Urinary bladder (tissue), 4 donors: ENCODE measurements around the gene ARHGAP35. TPM values are rescaled to one million over a fixed set of nuclear protein-coding genes. Genes with fewer than 3 reads are reported as not detected.
A peak's percentile ranks its signal among the peaks of the same experiment; 100 is the strongest.
"Not testable (repeated sequence)": the region's sequence is repeated elsewhere in the genome, so short reads cannot be mapped to it uniquely, and the experiment has no call there.

Experiments used
- DNase-seq: peaks from one replicate; pipeline ENCODE4 v3.0.0-alpha.2; 2015; ENCODE audit errors: extremely low spot score
- H3K27ac ChIP-seq: one replicate; pipeline ENCODE4 v1.5.1; 2013; ENCODE audit warnings: low read depth, mild to moderate bottlenecking, moderate library complexity
- H3K36me3 ChIP-seq: one replicate; pipeline ENCODE4 v1.6.1; 2013; ENCODE audit warnings: mild to moderate bottlenecking, moderate library complexity; ENCODE audit not compliant: insufficient read depth
- H3K4me1 ChIP-seq: one replicate; pipeline ENCODE4 v1.6.1; 2013; ENCODE audit warnings: mild to moderate bottlenecking, moderate library complexity; ENCODE audit not compliant: insufficient read depth
- H3K4me3 ChIP-seq: one replicate; pipeline ENCODE4 v1.5.1; 2013; ENCODE audit warnings: low read depth, low read length
- WGBS: extraction: QIAGEN DNeasy Blood & Tissue Kit; methylation state at CpG from one replicate; pipeline ENCODE4 v1.1.7; 2013; 5-methylcytosine and 5-hydroxymethylcytosine counted together
- polyA plus RNA-seq: library from polyadenylated mRNA; stranded (reverse); fragments of 200-250 nt; gene quantifications from one replicate; pipeline ENCODE4 v1.2.3, GENCODE V29; 2013
- total RNA-seq: library from RNA; depleted of rRNA; stranded (reverse); fragments of >200 nt; gene quantifications from one replicate; pipeline ENCODE4 v1.2.3, GENCODE V29; 2014
- donor health status: healthy with polysubstance abuse.
- donor health status: healthy.

The ARHGAP35 gene
- total and polyA plus RNA-seq, 2 donors, result 28.3 to 33.0 TPM

DNA sequence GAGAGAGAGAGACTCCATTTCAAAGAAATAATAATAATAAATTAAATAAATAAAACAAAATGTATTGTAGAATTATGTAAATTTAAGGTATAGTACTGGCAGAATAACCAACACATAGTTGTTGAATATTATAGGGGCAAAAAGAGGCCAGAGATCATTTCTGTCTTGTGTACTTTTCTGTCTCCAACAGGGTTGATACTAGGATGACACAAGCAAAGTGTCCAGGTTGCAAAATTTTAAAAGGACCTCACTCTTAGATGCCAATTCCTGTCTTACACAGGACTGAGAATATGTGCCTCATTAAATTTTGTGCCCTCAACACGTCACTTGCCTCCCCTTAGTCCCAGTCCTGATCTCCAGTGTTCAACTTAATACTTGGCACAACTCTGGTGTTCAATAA, 8.0 kb upstream of the ARHGAP35 start:
- DNase-seq, result no peak
- Histone ChIP-seq H3K36me3 (no peaks in the 10 kb centered on the region), H3K4me1 (no peaks in the 10 kb centered on the region), H3K4me3 (no peak overlapping the region), H3K27ac (no peak overlapping the region)
- 74% methylated on average over 1 of the region's 1 CpG for WGBS

DNA sequence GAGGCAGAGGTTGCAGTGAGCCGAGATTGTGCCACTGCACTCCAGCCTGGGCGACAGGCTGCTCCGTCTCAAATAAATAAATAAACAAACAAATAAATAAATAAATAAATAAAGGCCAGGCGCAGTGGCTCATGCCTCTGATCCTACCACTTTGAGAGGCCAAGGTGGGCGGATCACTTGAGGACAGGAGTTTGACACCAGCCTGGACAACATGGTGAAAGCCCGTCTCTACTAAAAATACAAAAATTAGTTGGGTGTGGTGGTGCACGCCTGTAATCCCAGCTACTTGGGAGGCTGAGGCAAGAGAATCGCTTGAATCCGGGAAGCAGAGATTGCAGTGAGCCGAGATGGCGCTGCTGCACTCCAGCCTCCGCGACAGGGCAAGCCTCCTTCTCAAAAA, 6.1 kb upstream of the ARHGAP35 start:
- not testable (repeated sequence) for H3K4me1 ChIP-seq, DNase-seq, H3K27ac ChIP-seq, H3K4me3 ChIP-seq, H3K36me3 ChIP-seq
- WGBS, result 77% methylated on average over 13 of the region's 13 CpGs

- Histone ChIP-seq H3K4me1 (no peaks in the 10 kb centered on the region), H3K27ac (peak overlapping the region; percentile 81), H3K4me3 (no peak overlapping the region), H3K36me3 (no peaks in the 10 kb centered on the region)
- WGBS, result 5% methylated on average over 41 of the region's 41 CpGs
- peak; percentile 84 for DNase-seq
Observed at GRCh38 chr19:46856062-46857022, 4.5 kb upstream of the ARHGAP35 start.

DNA sequence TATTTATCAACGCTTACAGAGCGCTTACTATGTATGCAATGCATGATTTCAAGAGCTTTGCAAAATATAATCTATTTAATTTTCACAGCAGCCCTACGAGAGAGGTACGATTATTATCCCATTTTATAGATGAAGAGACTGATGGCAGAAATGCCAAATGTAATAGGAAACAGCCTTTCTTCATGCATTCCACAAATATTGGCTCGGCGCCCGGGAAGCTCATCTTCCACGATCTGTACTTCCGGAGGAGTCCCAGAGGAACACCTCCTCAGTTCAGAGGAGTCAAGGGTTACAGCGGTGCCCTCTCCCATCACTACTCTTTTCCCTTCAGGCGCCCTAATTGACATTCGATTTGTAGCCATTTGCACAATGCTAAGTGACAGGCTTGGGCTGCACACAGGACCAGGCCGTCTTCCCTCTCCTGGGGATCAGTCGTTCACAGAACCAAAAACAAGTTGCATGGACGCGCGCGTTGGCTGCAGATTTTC, 1.1 kb upstream of the ARHGAP35 start:
- Histone ChIP-seq H3K4me1 (peaks cover 2% of the 10 kb centered on the region), H3K4me3 (no peak overlapping the region), H3K27ac (no peak overlapping the region), H3K36me3 (no peaks in the 10 kb centered on the region)
- 9% methylated on average over 18 of the region's 18 CpGs for WGBS
- DNase-seq, result no peak

DNA sequence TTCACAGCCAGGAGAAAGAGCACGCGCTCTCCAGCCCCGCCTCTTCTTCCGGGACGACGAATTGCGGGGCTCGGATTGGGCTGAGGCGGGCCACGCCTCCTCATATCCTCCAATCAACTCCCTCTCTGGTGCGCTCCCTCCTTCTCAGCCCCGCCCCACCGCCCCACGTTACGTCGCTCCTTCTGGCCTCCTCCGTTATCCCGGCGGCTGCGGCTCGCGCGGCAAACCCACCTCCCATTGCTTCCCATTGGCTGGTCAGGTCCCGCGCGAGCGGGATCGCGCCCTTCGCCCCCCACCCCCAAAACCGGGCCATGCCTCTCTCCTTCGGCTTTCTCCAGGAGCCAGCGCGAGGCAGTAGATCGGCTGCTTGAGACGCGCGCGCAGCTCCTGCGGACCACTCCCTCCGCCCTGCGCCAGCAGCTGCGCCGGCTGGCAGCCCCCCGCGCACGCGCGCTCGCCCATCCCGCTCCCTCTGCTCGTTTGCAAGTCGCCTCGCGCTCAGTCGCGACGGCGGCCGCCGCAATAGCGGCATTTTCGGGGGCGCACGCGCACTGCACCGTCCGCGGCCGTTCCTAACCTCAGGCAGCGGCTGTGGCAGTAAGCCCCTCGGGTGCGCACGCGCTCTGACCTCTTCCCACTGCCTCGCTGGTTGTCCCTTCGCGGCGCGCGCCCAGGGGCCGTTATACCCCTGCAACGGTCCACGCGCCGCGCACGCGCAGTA, 512 bp upstream of the ARHGAP35 start:
- DNase-seq, result peak; percentile 97
- Histone ChIP-seq H3K4me3 (peak overlapping the region; percentile 96), H3K27ac (peak overlapping the region; percentile 88), H3K36me3 (no peaks in the 10 kb centered on the region), H3K4me1 (peaks cover 2% of the 10 kb centered on the region)
- under 1% methylated on average over 89 of the region's 89 CpGs for WGBS

DNA sequence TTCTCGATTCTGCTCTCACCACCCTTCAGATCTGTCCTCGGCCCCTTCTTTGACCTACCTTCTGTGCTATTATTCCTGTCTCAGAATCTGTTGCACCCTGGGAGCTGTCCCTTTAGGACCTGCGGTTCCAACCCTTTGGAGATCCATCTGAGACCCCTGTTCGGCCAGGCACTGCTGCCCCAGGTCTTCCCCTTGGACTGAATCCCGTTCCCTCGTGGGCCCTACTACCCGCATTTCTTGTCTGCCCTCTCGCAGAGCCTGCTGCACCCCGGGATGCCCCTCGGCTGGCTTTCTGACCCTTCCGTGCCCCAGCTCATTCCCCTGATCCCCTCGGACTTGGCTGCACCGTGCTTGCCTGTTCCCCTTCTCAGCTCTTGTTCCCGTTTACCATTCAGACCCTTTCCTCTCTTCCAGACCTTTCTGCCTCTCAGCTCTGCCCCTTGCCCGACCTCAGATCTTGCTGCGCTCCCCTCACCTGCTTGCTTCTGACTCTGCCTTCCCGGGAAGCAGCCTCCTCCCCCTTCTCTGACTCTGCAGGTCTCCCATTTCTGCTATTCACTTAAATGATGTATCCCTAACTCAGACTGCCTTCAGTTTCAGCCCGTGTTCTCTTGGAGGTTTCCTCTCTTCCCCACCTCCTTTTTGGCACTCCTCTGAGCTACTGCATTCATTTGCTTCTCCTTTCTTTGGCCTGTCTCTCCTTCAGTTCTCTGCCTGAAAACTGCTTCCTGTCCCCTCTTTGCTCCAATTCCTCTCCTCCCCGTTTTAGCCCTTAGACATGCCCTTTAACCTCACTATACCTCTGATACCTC, 1.1 kb downstream of the ARHGAP35 start:
- Histone ChIP-seq H3K27ac (no peak overlapping the region), H3K36me3 (no peaks in the 10 kb centered on the region), H3K4me3 (peak overlapping the region; percentile 96), H3K4me1 (peaks cover 2% of the 10 kb centered on the region)
- DNase-seq, result no peak
- WGBS, result under 1% methylated on average over 19 of the region's 19 CpGs

GRCh38 chr19:46862503-46862834, 1.7 kb downstream of the ARHGAP35 start:
- peak overlapping the region; percentile 96 for H3K4me3 ChIP-seq
- 7% methylated on average over 9 of the region's 9 CpGs for WGBS
- H3K36me3 ChIP-seq, result no peaks in the 10 kb centered on the region
- no peak overlapping the region for H3K27ac ChIP-seq
- no peak for DNase-seq
- peaks cover 2% of the 10 kb centered on the region for H3K4me1 ChIP-seq

DNA sequence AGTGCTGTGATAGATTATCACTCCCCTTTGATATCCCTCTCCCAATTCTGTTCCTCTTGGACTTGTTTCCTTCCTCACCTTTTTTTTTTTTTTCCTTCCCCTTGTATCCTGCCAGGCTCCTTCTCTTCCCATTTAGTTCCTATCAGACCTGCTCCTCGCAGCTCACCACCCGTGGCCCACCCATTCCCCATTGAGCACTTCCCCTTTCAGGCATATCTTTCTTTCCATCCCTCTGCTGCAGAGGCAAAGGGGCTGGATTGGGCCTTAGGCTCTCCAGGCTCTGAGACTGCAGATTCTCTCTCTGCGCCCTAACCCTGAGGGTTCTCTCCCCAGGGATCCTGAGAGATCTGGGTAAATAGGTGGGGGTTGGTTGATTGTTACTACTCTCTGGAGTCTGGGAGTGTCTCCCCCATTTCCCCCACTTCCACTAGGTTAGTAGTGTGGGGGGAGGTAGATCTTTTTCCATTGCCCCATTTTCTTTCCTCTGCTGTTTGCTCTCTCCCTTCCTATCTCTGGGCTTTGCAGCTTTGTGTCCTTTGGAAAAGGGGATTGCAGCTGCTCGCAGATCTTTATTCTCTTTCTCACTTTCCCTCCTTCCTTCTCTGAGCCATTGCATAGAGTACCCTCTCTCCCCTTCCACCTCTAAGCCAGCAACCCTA, 2.3 kb downstream of the ARHGAP35 start:
- DNase-seq, result no peak
- H3K36me3 ChIP-seq, result no peaks in the 10 kb centered on the region
- H3K4me1 ChIP-seq, result peaks cover 2% of the 10 kb centered on the region
- 43% methylated on average over 4 of the region's 4 CpGs for WGBS
- H3K4me3 ChIP-seq, result no peak overlapping the region
- no peak overlapping the region for H3K27ac ChIP-seq

DNA sequence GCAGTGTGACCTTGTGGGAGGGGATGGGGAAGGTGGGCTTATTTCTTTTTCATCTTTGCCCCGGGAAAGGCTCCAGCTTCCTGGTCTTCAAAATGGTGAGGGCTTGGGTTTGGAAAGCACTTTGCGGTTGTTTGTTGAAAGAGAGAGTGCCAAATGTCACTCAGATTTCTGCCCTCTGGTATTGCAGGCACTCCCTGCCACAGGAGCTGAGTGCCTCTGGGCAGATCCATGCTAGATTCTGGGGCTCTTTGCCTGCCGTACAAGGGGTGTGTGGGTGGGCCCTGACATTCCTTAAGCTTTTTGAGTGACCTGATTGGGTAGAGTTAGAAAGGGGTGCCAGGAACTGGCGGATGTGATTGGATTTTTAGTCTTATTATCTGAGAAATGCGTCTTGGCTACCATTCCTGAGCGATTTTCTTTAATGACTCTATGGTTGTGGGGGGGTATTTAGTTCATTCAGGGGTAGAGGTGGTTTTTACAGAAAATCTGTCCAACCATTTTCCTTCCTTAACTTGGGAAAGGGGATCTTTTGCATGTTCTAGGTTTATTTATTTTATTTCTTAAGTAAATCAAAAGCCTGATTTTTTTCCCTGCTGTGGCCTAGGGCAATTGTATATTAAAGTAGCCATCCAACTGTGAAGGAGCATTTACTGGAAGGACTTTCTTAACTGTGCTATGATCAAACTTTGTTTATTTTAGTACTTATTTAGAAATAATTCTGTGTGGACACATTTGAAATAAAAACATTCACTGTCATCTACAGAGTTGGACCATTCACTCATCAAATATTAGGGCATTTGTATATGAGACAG, 3.2 kb downstream of the ARHGAP35 start:
- peaks cover 2% of the 10 kb centered on the region for H3K4me1 ChIP-seq
- no peak overlapping the region for H3K4me3 ChIP-seq
- no peak overlapping the region for H3K27ac ChIP-seq
- no peak for DNase-seq
- 13% methylated on average over 6 of the region's 6 CpGs for WGBS
- H3K36me3 ChIP-seq, result no peaks in the 10 kb centered on the region

DNA sequence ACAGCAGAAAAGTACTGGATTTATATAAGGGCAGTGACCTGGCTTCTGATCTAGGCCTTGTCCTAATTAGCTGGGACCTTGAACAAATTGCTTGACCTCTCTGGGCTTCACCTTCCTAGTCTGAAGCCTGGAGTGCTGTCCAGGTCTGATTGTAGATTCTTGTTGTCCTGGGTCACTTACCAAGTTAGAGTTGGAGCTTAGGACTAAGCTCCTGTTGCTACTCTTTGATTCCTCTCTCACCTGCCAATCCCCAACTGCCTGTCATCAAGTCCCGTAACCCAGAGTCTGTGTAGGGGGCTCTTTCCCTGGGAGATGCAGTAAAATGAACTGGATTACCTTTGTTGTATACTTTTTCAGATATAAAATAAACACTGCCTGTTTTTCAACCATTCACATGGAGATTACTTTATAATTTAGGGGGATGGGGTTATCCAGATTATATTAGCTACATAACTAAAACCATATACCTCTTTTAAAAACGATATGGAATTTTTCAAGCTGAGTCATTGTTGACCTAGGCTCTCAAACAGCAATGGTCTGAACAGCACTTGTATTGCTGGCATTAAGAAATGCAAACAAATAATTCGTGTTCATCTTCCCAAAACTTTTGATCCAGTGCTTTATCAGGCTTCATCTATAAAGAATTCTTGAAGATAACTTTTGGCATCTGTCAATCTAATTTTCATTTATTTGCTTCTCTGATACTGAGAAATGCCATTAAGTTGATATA, 5.8 kb downstream of the ARHGAP35 start:
- no peaks in the 10 kb centered on the region for H3K36me3 ChIP-seq
- WGBS, result 36% methylated on average over 3 of the region's 3 CpGs
- DNase-seq, result no peak
- H3K27ac ChIP-seq, result no peak overlapping the region
- H3K4me3 ChIP-seq, result no peak overlapping the region
- H3K4me1 ChIP-seq, result peaks cover 2% of the 10 kb centered on the region

DNA sequence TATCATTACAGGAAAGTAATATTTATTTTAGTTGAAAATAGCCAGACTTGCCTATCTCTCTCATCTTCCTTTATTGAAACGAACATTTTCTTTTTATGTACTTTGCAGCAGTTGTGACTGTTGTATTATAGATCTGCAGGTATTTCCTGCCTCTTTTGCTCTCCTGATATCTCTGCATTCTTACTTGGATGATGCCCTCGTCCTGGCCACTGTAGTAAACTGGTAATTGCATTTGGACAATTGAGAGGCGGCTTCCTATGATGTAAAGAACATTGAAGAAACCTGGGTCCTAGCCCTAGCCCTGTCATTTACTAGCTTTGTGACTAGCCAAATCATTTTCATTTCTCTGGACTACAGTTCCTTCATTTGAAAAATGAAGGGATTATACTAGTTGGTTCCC, 6.4 kb downstream of the ARHGAP35 start:
- DNase-seq, result no peak

More for the DNA sequence above, 6.4 kb downstream of the ARHGAP35 start:
- H3K36me3 ChIP-seq, result no peaks in the 10 kb centered on the region
- H3K4me3 ChIP-seq, result no peak overlapping the region
- 51% methylated on average over 3 of the region's 3 CpGs for WGBS
- no peak overlapping the region for H3K27ac ChIP-seq
- peaks cover 2% of the 10 kb centered on the region for H3K4me1 ChIP-seq
